HCT116 (cell line): ENCODE measurements around the gene DNAAF5. TPM values are rescaled to one million over a fixed set of nuclear protein-coding genes. Genes with fewer than 3 reads are reported as not detected.

Source experiments
- ATAC-seq: fragments of 200-7000 bp; cut with Tn5 transposase; 2 replicates; pipeline ENCODE4 v1.9.1; 2020; ENCODE audit warnings: mild to moderate bottlenecking, moderate library complexity
- BruUV-seq: library from RNA; stranded (reverse); fragments of 400-500 nt; replicated peaks from 2 replicates; lab custom pipeline; 2021; lab: Mats Ljungman, UMichigan
- CTCF ChIA-PET: fragments of 300-600 bp; sonication (Branson Sonifier 250); formaldehyde crosslinking; loops from one replicate; lab custom pipeline; 2021; ENCODE audit warnings: antibody characterized with exemption; lab: Charles Lee
- POLR2A ChIA-PET: fragments of 300-600, 350-600 bp; sonication (Branson Sonifier 250); formaldehyde crosslinking; loops from one replicate; lab custom pipeline; 2021; ENCODE audit warnings: antibody characterized with exemption; lab: Charles Lee
- RAD21 ChIA-PET, 2 experiments: fragments of 300-600 bp; sonication (Branson Sonifier 250); formaldehyde crosslinking; loops; one replicate each; lab custom pipeline; 2023; ENCODE audit warnings: low total read pairs in 2 of 2; ENCODE audit not compliant: uncharacterized antibody in 2 of 2, unreplicated experiment in 2 of 2, low non-redundant PET in 1 of 2; lab: Charles Lee
- DNase-seq: peaks from one replicate; pipeline ENCODE4 v3.0.0-alpha.2; 2010; ENCODE audit warnings: low read depth, low spot score
- H2AFZ ChIP-seq: fragments of 200-600 bp; shearing (Covaris generic), sonication (generic); 2 replicates; pipeline ENCODE4 v1.6.1; 2017; ENCODE audit warnings: low read depth, mixed run types, mixed read lengths, antibody characterized with exemption, low read length; ENCODE audit not compliant: poor library complexity, severe bottlenecking
- H3K27ac ChIP-seq: 2 replicates; pipeline ENCODE4 v1.5.1; 2012; ENCODE audit warnings: low read depth, low read length
- H3K27me3 ChIP-seq: fragments of 200-600 bp; sonication (generic); 2 replicates; pipeline ENCODE4 v1.6.1; 2016; ENCODE audit warnings: mixed run types, low read length, mixed read lengths; ENCODE audit not compliant: insufficient read depth
- H3K36me3 ChIP-seq, 2 experiments: fragments of 200-500 bp in 1 of 2; fragments of 200-600 bp in 1 of 2; sonication (Bioruptor generic) in 1 of 2; sonication (generic) in 1 of 2; 2 replicates each; pipeline versions ENCODE4 v1.5.1 to v1.6.1; 2014 to 2016; ENCODE audit warnings: low read length in 2 of 2, inconsistent platforms in 1 of 2, mixed read lengths in 1 of 2, mixed run types in 1 of 2; ENCODE audit not compliant: insufficient read depth in 2 of 2, control insufficient read depth in 1 of 2
- H3K4me1 ChIP-seq, 2 experiments: fragments of 200-600 bp in 1 of 2; sonication (generic) in 1 of 2; 2 replicates each; pipeline versions ENCODE4 v1.5.1 to v1.6.1; 2012 to 2017; ENCODE audit warnings: low read length in 2 of 2, inconsistent platforms in 1 of 2, mild to moderate bottlenecking in 1 of 2, mixed read lengths in 1 of 2, mixed run types in 1 of 2, moderate library complexity in 1 of 2; ENCODE audit not compliant: insufficient read depth in 2 of 2, control insufficient read depth in 1 of 2
- H3K4me2 ChIP-seq: fragments of 200-600 bp; sonication (generic); 2 replicates; pipeline ENCODE4 v1.6.1; 2017; ENCODE audit warnings: mixed run types, low read length, mixed read lengths
- H3K4me3 ChIP-seq, 2 experiments: fragments of 200-600 bp in 1 of 2; sonication (generic) in 1 of 2; replicated peaks in 1 of 2; 2 replicates each; pipeline ENCODE4 v1.5.1; 2011 to 2016; ENCODE audit warnings: low read length in 2 of 2, control low read depth in 1 of 2, low read depth in 1 of 2, mild to moderate bottlenecking in 1 of 2, mixed read lengths in 1 of 2, mixed run types in 1 of 2
- H3K79me2 ChIP-seq: fragments of 200-600 bp; sonication (generic); 2 replicates; pipeline ENCODE4 v1.6.1; 2017; ENCODE audit warnings: mild to moderate bottlenecking, mixed run types, low read length, moderate library complexity, mixed read lengths; ENCODE audit not compliant: insufficient read depth
- H3K9ac ChIP-seq: fragments of 200-600 bp; sonication (generic); 2 replicates; pipeline ENCODE4 v1.6.1; 2016; ENCODE audit warnings: low read length, mixed read lengths
- H3K9me2 ChIP-seq: fragments of 200-600 bp; sonication (generic), shearing (Covaris generic); 2 replicates; pipeline ENCODE4 v1.6.1; 2017; ENCODE audit warnings: mixed run types, mild to moderate bottlenecking, moderate library complexity; ENCODE audit not compliant: insufficient read depth
- H3K9me3 ChIP-seq, 2 experiments: fragments of 200-500 bp in 1 of 2; fragments of 200-600 bp in 1 of 2; sonication (Bioruptor generic) in 1 of 2; sonication (generic) in 1 of 2; 2 replicates each; pipeline ENCODE4 v1.6.1; 2014 to 2017; ENCODE audit warnings: low read length in 2 of 2, mixed read lengths in 2 of 2, inconsistent platforms in 1 of 2, low read depth in 1 of 2, mild to moderate bottlenecking in 1 of 2, mixed run types in 1 of 2, moderate library complexity in 1 of 2; ENCODE audit not compliant: control insufficient read depth in 1 of 2, insufficient read depth in 1 of 2
- H4K20me1 ChIP-seq: fragments of 200-600 bp; sonication (generic), shearing (Covaris generic); 2 replicates; pipeline ENCODE4 v1.6.1; 2017; ENCODE audit warnings: mixed run types, mild to moderate bottlenecking, moderate library complexity; ENCODE audit not compliant: insufficient read depth
- ATF3 ChIP-seq: IDR thresholded peaks from 2 replicates; pipeline ENCODE4 v1.6.1; 2012
- CBX3 ChIP-seq: IDR thresholded peaks from 2 replicates; pipeline ENCODE4 v1.6.1; 2012; ENCODE audit warnings: low read depth
- CTCF ChIP-seq, 3 experiments: fragments of 200-600 bp in 1 of 3; sonication (generic) in 1 of 3; IDR thresholded peaks in 2 of 3; conservative IDR thresholded peaks in 1 of 3; 2 replicates each; pipeline ENCODE4 v1.5.1; 2012 to 2017; ENCODE audit warnings: low read depth in 2 of 3, low read length in 2 of 3, antibody characterized with exemption in 1 of 3, borderline replicate concordance in 1 of 3, control low read depth in 1 of 3, mild to moderate bottlenecking in 1 of 3, mixed read lengths in 1 of 3, mixed run types in 1 of 3, moderate library complexity in 1 of 3; ENCODE audit not compliant: insufficient read depth in 1 of 3
- ELF1 ChIP-seq: IDR thresholded peaks from 2 replicates; pipeline ENCODE4 v1.6.1; 2012; ENCODE audit warnings: low read depth, borderline replicate concordance
- FOSL1 ChIP-seq: IDR thresholded peaks from 2 replicates; pipeline ENCODE4 v1.6.1; 2012; ENCODE audit warnings: low read depth
- MAX ChIP-seq: IDR thresholded peaks from 2 replicates; pipeline ENCODE4 v1.6.1; 2012
- POLR2A ChIP-seq: IDR thresholded peaks from 2 replicates; pipeline ENCODE4 v1.7.0; 2011; ENCODE audit warnings: borderline replicate concordance; ENCODE audit not compliant: insufficient read depth, insufficient read length; ENCODE audit errors: extremely low read depth
- RAD21 ChIP-seq: IDR thresholded peaks from 2 replicates; pipeline ENCODE4 v1.6.1; 2012; ENCODE audit warnings: low read depth, mild to moderate bottlenecking
- REST ChIP-seq: IDR thresholded peaks from 2 replicates; pipeline ENCODE4 v1.6.1; 2012; ENCODE audit warnings: low read depth
- SP1 ChIP-seq: IDR thresholded peaks from 2 replicates; pipeline ENCODE4 v1.6.1; 2012; ENCODE audit warnings: low read depth
- ZBTB33 ChIP-seq: IDR thresholded peaks from 2 replicates; pipeline ENCODE4 v1.6.1; 2011; ENCODE audit warnings: mild to moderate bottlenecking, low read length, moderate library complexity; ENCODE audit not compliant: insufficient replicate concordance; ENCODE audit errors: extremely low read depth
- ZFX ChIP-seq: fragments of 450-650 bp; IDR thresholded peaks from 2 replicates; pipeline ENCODE4 v1.6.1; 2017
- ZNF274 ChIP-seq: fragments of 200-500 bp; sonication (Bioruptor generic); IDR thresholded peaks from 2 replicates; pipeline ENCODE4 v1.6.1; 2014; ENCODE audit warnings: mild to moderate bottlenecking, low read depth, low read length, inconsistent platforms
- intact Hi-C: fragments of 100-400 bp; cut with micrococcal nuclease; formaldehyde crosslinking; loops from 2 replicates; pipeline ENCODE4 v1.10.0; 2022
- total RNA-seq: library from RNA; stranded (reverse); gene quantifications from one replicate; pipeline ENCODE4 v1.2.1, GENCODE V29; 2021; ENCODE audit not compliant: unreplicated experiment

Gene DNAAF5
- total RNA-seq, 1 experiment from 2014 or later = 69.4 TPM

- TF ChIP-seq CTCF (IDR thresholded peaks at IDR 0.05 in 2 of 3, conservative IDR thresholded peaks at IDR 0.05 in 1 of 3; ENCODE audit: borderline replicate concordance in 1 of 3, insufficient read depth in 1 of 3, low read depth in 2 of 3, low read length in 2 of 3) (no peak), ZNF274 (no peak), SP1 (no peak), CBX3 (no peak), ZBTB33 (no peak)
These were observed 30.1 kb upstream of the DNAAF5 start (continued) for GRCh38 chr7:696426-696811.

- DNase-seq = no peak
- Histone ChIP-seq H3K4me2 (no peak overlapping the region), H3K4me3 (no peak overlapping the region), H3K9ac (no peak overlapping the region), H4K20me1 (no peaks in the 10 kb centered on the region), H3K9me3 (no peaks in the 10 kb centered on the region; a peak in 1 of 4 replicates), H3K27me3 (no peaks in the 10 kb centered on the region), H3K79me2 (no peaks in the 10 kb centered on the region), H3K4me1 (no peaks in the 10 kb centered on the region), H3K9me2 (no peaks in the 10 kb centered on the region), H2AFZ (no peak overlapping the region), H3K27ac (no peak overlapping the region), H3K36me3 (no peaks in the 10 kb centered on the region)
- ChIA-PET CTCF (no interaction called here), POLR2A (no interaction called here), RAD21 (no interaction called here)
- BruUV-seq = no TSS peak
- intact Hi-C loops = no loop called here
- ATAC-seq = no peak
- TF ChIP-seq REST (no peak), CBX3 (no peak), SP1 (no peak), CTCF (IDR thresholded peaks at IDR 0.05 in 2 of 3, conservative IDR thresholded peaks at IDR 0.05 in 1 of 3; ENCODE audit: borderline replicate concordance in 1 of 3, insufficient read depth in 1 of 3, low read depth in 2 of 3, low read length in 2 of 3) (no peak), MAX (no peak), POLR2A (no peak), ATF3 (no peak), RAD21 (no peak), ELF1 (no peak), FOSL1 (no peak), ZFX (no peak)
These were observed 29.5 kb upstream of the DNAAF5 start for GRCh38 chr7:696812-697551.
